ENCODE data around the gene ABCD4.

The ABCD4 gene

DNA sequence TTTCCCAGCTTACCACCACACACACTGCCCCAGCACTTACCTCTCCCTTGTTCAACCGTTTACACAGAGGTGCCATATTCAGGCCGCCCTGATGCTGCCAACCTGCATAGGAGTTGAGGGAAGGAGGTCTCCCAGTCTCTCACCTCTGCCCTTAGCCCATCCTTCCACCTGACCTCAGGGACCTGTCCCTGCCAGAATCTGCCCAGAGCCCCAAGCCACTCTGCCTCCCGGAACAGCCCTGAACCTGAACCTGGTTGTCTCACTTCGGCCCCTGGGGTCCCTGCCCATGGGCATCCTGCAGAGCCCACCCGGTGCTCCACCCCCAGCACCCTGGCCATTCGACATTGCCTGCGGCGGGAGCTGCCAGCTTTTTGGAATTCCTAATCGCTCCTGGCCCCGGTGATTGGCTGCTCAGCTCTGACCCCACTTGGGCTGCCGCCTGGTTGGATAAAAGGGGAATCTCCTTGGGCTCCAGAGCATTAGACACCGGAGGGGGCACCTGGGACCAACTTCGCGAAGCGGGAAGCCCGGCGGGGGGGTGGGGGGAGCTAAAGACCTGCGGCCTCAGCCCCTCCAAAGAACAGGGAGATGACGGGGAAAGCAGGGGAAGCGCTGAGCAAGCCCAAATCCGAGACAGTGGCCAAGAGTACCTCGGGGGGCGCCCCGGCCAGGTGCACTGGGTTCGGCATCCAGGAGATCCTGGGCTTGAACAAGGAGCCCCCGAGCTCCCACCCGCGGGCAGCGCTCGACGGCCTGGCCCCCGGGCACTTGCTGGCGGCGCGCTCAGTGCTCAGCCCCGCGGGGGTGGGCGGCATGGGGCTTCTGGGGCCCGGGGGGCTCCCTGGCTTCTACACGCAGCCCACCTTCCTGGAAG, 63.5 kb downstream of the ABCD4 start, which contains the start of gene VSX2:
Gene VSX2, plus strand, starts transcription at position 476 of the 874 bp plus-strand sequence. Its CDS starts 113 bp downstream, at position 589.
- CTCF ChIA-PET = interaction anchor here (1.0 kb wide), 1 partner anchor 13 kb away, joined by 3 read pairs; no protein-coding TSS in a partner anchor
- H3K27ac ChIP-seq = no peak within 1 kb of the TSS
- DNase-seq (ENCODE audit: low spot score) = no peak
- POLR2A ChIA-PET (ENCODE audit: low non-redundant PET) = no interaction called here
- TF ChIP-seq, protein P1, sequence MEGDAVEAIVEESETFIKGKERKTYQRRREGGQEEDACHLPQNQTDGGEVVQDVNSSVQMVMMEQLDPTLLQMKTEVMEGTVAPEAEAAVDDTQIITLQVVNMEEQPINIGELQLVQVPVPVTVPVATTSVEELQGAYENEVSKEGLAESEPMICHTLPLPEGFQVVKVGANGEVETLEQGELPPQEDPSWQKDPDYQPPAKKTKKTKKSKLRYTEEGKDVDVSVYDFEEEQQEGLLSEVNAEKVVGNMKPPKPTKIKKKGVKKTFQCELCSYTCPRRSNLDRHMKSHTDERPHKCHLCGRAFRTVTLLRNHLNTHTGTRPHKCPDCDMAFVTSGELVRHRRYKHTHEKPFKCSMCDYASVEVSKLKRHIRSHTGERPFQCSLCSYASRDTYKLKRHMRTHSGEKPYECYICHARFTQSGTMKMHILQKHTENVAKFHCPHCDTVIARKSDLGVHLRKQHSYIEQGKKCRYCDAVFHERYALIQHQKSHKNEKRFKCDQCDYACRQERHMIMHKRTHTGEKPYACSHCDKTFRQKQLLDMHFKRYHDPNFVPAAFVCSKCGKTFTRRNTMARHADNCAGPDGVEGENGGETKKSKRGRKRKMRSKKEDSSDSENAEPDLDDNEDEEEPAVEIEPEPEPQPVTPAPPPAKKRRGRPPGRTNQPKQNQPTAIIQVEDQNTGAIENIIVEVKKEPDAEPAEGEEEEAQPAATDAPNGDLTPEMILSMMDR (conservative IDR thresholded peaks at IDR 0.05; ENCODE audit: low read depth) = no peak

DNA sequence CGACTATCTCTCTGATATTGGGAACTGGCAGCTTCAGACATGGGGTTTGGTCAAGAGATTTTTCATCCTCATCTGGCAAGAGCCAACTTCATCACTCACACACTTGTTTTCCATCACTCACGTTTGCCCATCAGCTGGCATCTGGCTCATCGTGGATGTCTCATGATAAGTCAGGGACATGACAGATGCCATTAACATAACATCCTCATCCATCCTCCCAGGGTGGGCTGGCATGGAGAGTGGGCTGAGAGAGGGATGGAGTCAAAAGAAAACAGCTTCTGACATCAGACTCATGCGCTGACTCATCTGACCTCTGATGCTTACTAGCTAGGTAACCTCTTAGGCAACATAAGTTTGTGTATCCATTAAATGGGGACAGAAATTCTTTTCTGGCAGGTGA, 65.3 kb downstream of the ABCD4 start:
- no peak overlapping the region for H3K27ac ChIP-seq
- no peak for DNase-seq (ENCODE audit: low spot score)
- ChIA-PET POLR2A (ENCODE audit: low non-redundant PET) (no interaction called here), CTCF (no interaction called here)
- TF ChIP-seq, protein P1 (conservative IDR thresholded peaks at IDR 0.05; ENCODE audit: low read depth) = no peak

All from RWPE1 (cell line).